HL-60 (cell line): Measurements from ENCODE around the gene CDKL1.

Experiments
- DNase-seq, 2 experiments: peaks; one replicate each; pipeline ENCODE4 v3.0.0-alpha.2; 2010 to 2020; ENCODE audit warnings: low read depth in 1 of 2, low spot score in 1 of 2
- H3K27ac ChIP-seq: fragments of 250-450 bp; sonication (Bioruptor Pico); replicated peaks from 2 replicates; pipeline ENCODE4 v1.5.1; 2020; ENCODE audit warnings: mild to moderate bottlenecking, moderate library complexity
- H3K27me3 ChIP-seq: fragments of 250-450 bp; sonication (Bioruptor Pico); 2 replicates; pipeline ENCODE4 v1.5.1; 2021; ENCODE audit warnings: mild to moderate bottlenecking, moderate library complexity; ENCODE audit not compliant: insufficient read depth, poor library complexity, severe bottlenecking
- H3K4me3 ChIP-seq: replicated peaks from 2 replicates; pipeline ENCODE4 v1.5.1; 2011; ENCODE audit warnings: mild to moderate bottlenecking, control low read depth, low read length; ENCODE audit not compliant: insufficient read depth
- CTCF ChIP-seq: IDR thresholded peaks from one replicate; pipeline ENCODE4 v1.5.1; 2011; ENCODE audit warnings: low read length, control low read depth, inconsistent platforms; ENCODE audit not compliant: insufficient read depth
- GABPA ChIP-seq: IDR thresholded peaks from 2 replicates; pipeline ENCODE4 v1.6.1; 2012; ENCODE audit warnings: low read depth
- POLR2AphosphoS5 ChIP-seq: IDR thresholded peaks from 2 replicates; pipeline ENCODE4 v1.6.1; 2012; ENCODE audit warnings: low read depth
- REST ChIP-seq: IDR thresholded peaks from 2 replicates; pipeline ENCODE4 v1.6.1; 2012; ENCODE audit warnings: low read depth; ENCODE audit not compliant: insufficient replicate concordance
- SPI1 ChIP-seq: IDR thresholded peaks from 2 replicates; pipeline ENCODE4 v1.6.1; 2012; ENCODE audit warnings: low read depth, mild to moderate bottlenecking, borderline replicate concordance

The CDKL1 gene

GRCh38 chr14:50425105-50425504 lies 28.4 kb upstream of the CDKL1 start:
- Histone ChIP-seq H3K4me3 (no peak overlapping the region), H3K27me3 (no peaks in the 10 kb centered on the region), H3K27ac (no peak overlapping the region)
- no peak for TF ChIP-seq REST
- no peak for TF ChIP-seq SPI1
- TF ChIP-seq CTCF: no peak
- TF ChIP-seq POLR2AphosphoS5: no peak
- no peak for TF ChIP-seq GABPA
- no peak for DNase-seq

- TF ChIP-seq SPI1: no peak
- no peak for TF ChIP-seq CTCF
- H3K27ac ChIP-seq: no peak overlapping the region
These were observed 26.8 kb upstream of the CDKL1 start for GRCh38 chr14:50423529-50423928.

GRCh38 chr14:50421499-50421898 lies 24.8 kb upstream of the CDKL1 start:
- Histone ChIP-seq H3K27ac (no peak overlapping the region), H3K4me3 (no peak overlapping the region), H3K27me3 (no peaks in the 10 kb centered on the region)
- no peak for DNase-seq
- TF ChIP-seq GABPA: no peak
- TF ChIP-seq CTCF: no peak
- no peak for TF ChIP-seq REST
- no peak for TF ChIP-seq POLR2AphosphoS5
- no peak for TF ChIP-seq SPI1

More at GRCh38 chr14:50423529-50423928, 26.8 kb upstream of the CDKL1 start:
- H3K4me3 ChIP-seq: no peak overlapping the region
- no peaks in the 10 kb centered on the region for H3K27me3 ChIP-seq
- DNase-seq: no peak

GRCh38 chr14:50417853-50418252 lies 21.2 kb upstream of the CDKL1 start:
- no peak for DNase-seq
- no peak overlapping the region for H3K4me3 ChIP-seq
- H3K27ac ChIP-seq: no peak overlapping the region
- no peaks in the 10 kb centered on the region for H3K27me3 ChIP-seq
- TF ChIP-seq CTCF (no peak), POLR2AphosphoS5 (no peak), GABPA (no peak), REST (no peak), SPI1 (no peak)
